ENCODE results near the gene ERAL1.

DNA sequence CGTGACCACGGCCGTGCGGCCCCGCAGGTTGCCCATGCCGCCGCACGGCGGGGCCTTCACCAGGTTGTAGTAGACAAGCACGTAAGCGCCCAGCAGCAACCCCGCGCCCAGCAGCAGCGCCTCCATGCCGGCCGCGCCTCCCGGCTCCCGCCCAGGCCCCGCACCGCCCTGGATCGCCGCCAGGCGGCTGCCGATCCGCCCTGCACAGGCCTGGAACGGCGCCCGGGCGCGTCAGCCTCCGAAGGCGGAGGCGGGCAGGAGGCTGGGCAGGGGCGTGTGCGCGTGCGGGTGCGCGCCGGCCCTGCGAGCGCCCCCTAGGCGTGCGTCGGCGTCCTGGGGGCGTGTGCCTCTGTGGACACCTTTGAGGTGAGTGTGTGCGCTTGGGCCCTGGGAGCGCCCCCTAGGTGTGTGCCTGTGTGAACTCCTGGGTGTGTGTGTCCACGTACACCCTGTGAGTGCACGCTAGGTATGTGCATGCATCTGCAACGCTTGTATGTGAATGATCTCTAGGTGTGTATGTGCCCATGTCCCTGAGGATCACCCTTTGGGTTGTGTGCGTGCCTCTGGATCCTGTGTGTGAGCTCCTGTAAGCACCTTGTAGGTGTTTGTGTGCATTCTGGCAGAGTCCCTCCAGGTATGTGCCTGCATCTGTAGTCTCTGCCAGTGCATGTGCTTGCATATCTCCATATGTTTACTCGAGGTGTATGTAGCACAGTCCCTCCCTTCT is 48.2 kb downstream of the ERAL1 start, which contains the start of gene DHRS13:
- TF ChIP-seq, protein P1, sequence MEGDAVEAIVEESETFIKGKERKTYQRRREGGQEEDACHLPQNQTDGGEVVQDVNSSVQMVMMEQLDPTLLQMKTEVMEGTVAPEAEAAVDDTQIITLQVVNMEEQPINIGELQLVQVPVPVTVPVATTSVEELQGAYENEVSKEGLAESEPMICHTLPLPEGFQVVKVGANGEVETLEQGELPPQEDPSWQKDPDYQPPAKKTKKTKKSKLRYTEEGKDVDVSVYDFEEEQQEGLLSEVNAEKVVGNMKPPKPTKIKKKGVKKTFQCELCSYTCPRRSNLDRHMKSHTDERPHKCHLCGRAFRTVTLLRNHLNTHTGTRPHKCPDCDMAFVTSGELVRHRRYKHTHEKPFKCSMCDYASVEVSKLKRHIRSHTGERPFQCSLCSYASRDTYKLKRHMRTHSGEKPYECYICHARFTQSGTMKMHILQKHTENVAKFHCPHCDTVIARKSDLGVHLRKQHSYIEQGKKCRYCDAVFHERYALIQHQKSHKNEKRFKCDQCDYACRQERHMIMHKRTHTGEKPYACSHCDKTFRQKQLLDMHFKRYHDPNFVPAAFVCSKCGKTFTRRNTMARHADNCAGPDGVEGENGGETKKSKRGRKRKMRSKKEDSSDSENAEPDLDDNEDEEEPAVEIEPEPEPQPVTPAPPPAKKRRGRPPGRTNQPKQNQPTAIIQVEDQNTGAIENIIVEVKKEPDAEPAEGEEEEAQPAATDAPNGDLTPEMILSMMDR (IDR thresholded peaks at IDR 0.05): peak; percentile 72 to 80 (median 79)
- no peak for TF ChIP-seq EP300 (IDR thresholded peaks at IDR 0.05)

All from esophagus muscularis mucosa (tissue), 3 donors.